GM12878 (cell line): Measurements from ENCODE around the gene RACK1. TPM values are rescaled to one million over a fixed set of nuclear protein-coding genes. Genes with fewer than 3 reads are reported as not detected.

ENCODE experiments used
- ATAC-seq: fragments of 200-7000 bp; cut with Tn5 transposase; 3 replicates; pipeline ENCODE4 v1.9.1; 2020; ENCODE audit warnings: mild to moderate bottlenecking, moderate library complexity
- BruUV-seq: library from RNA; stranded (reverse); fragments of 400-500 nt; replicated peaks from 2 replicates; lab custom pipeline; 2021; lab: Mats Ljungman, UMichigan
- CTCF ChIA-PET: fragments of 300-600 bp; sonication (Branson Sonifier 250); formaldehyde crosslinking; extraction: SDS; loops from one replicate; lab custom pipeline; 2021; ENCODE audit warnings: inconsistent platforms; lab: Yijun Ruan, JAX
- POLR2A ChIA-PET: fragments of 350-600 bp; formaldehyde crosslinking; extraction: SDS; loops from one replicate; lab custom pipeline; 2021; ENCODE audit warnings: inconsistent platforms; lab: Charles Lee
- RAD21 ChIA-PET: fragments of 300-600 bp; sonication (Branson Sonifier 250); formaldehyde crosslinking; loops from one replicate; lab custom pipeline; 2023; ENCODE audit warnings: antibody characterized with exemption; ENCODE audit not compliant: unreplicated experiment; lab: Charles Lee
- SMC1A ChIA-PET: fragments of 300-600 bp; sonication (Branson Sonifier 250); formaldehyde crosslinking; loops from one replicate; lab custom pipeline; 2023; ENCODE audit not compliant: unreplicated experiment, uncharacterized antibody; lab: Charles Lee
- DNase-seq: peaks from one replicate; pipeline ENCODE4 v3.0.0-alpha.2; 2011; ENCODE audit warnings: low read depth, low spot score
- FAIRE-seq: peaks from 3 replicates; lab custom pipeline; 2011; peaks lifted over from hg19 to GRCh38; lab: Jason Lieb, UNC
- H2AFZ ChIP-seq: 2 replicates; pipeline ENCODE4 v1.6.0; 2011; ENCODE audit warnings: low read depth, low read length, control low read depth; ENCODE audit not compliant: control insufficient read depth
- H3K27ac ChIP-seq: 2 replicates; pipeline ENCODE4 v1.5.1; 2011; ENCODE audit warnings: control low read depth; ENCODE audit not compliant: control insufficient read depth, insufficient read depth
- H3K27me3 ChIP-seq, 2 experiments: replicated peaks in 1 of 2; 2 replicates each; pipeline versions ENCODE4 v1.6.0 to v1.6.1; 2011; ENCODE audit warnings: low read length in 1 of 2; ENCODE audit not compliant: control insufficient read depth in 2 of 2, insufficient read depth in 2 of 2
- H3K36me3 ChIP-seq, 2 experiments: 2 replicates each; pipeline ENCODE4 v1.5.1; 2011; ENCODE audit warnings: low read length in 1 of 2; ENCODE audit not compliant: control insufficient read depth in 2 of 2, insufficient read depth in 2 of 2
- H3K4me1 ChIP-seq: 2 replicates; pipeline ENCODE4 v1.6.1; 2011; ENCODE audit warnings: mild to moderate bottlenecking, low read length, moderate library complexity, mixed read lengths; ENCODE audit not compliant: control insufficient read depth, insufficient read depth
- H3K4me2 ChIP-seq: 2 replicates; pipeline ENCODE4 v1.6.0; 2011; ENCODE audit warnings: control low read depth; ENCODE audit not compliant: control insufficient read depth, insufficient read depth
- H3K4me3 ChIP-seq: fragments of 200-600 bp; sonication (generic); 2 replicates; pipeline ENCODE4 v1.5.1; 2016
- H3K79me2 ChIP-seq: 2 replicates; pipeline ENCODE4 v1.6.0; 2011; ENCODE audit warnings: low read length; ENCODE audit not compliant: control insufficient read depth, insufficient read depth
- H3K9ac ChIP-seq: 2 replicates; pipeline ENCODE4 v1.8.0; 2011; ENCODE audit warnings: low read length, control low read depth, mixed read lengths; ENCODE audit not compliant: control insufficient read depth, insufficient read depth
- H3K9me3 ChIP-seq: replicated peaks from 3 replicates; pipeline ENCODE4 v1.5.1; 2011; ENCODE audit warnings: mild to moderate bottlenecking, low read length; ENCODE audit not compliant: control insufficient read depth, insufficient read depth
- H4K20me1 ChIP-seq: 2 replicates; pipeline ENCODE4 v1.6.0; 2011; ENCODE audit not compliant: control insufficient read depth, insufficient read depth
- ATF2 ChIP-seq: IDR thresholded peaks from 2 replicates; pipeline ENCODE4 v1.6.1; 2012; ENCODE audit warnings: low read length, inconsistent platforms
- BHLHE40 ChIP-seq, 2 experiments: fragments of 450-650 bp in 1 of 2; IDR thresholded peaks; 2 replicates each; pipeline ENCODE4 v1.6.1; 2011 to 2017; ENCODE audit warnings: low read depth in 2 of 2, borderline replicate concordance in 1 of 2, improper control_type of control experiment in 1 of 2, low read length in 1 of 2, mild to moderate bottlenecking in 1 of 2
- FOXK2 ChIP-seq: fragments of 450-650 bp; IDR thresholded peaks from 2 replicates; pipeline ENCODE4 v1.6.1; 2017; ENCODE audit warnings: mild to moderate bottlenecking, moderate library complexity
- FOXM1 ChIP-seq: IDR thresholded peaks from 2 replicates; pipeline ENCODE4 v1.6.1; 2012; ENCODE audit warnings: low read depth, mild to moderate bottlenecking, inconsistent platforms, low read length, moderate library complexity
- IKZF2 ChIP-seq, 2 experiments: fragments of 450-650 bp; IDR thresholded peaks; 2 replicates each; pipeline ENCODE4 v1.6.1; 2017; ENCODE audit warnings: mild to moderate bottlenecking in 2 of 2, moderate library complexity in 2 of 2
- NFIC ChIP-seq: IDR thresholded peaks from 2 replicates; pipeline ENCODE4 v1.6.1; 2012; ENCODE audit warnings: low read depth, mild to moderate bottlenecking, inconsistent platforms, low read length, moderate library complexity
- PML ChIP-seq: IDR thresholded peaks from 2 replicates; pipeline ENCODE4 v1.6.1; 2012; ENCODE audit warnings: low read length, inconsistent platforms
- POLR2A ChIP-seq: IDR thresholded peaks from 2 replicates; pipeline ENCODE4 v1.6.1; 2011; ENCODE audit warnings: low read depth, mild to moderate bottlenecking, low read length
- POU2F2 ChIP-seq: IDR thresholded peaks from 3 replicates; pipeline ENCODE4 v1.6.1; 2011; ENCODE audit warnings: low read depth, mild to moderate bottlenecking, low read length, borderline replicate concordance
- RUNX3 ChIP-seq: IDR thresholded peaks from 2 replicates; pipeline ENCODE4 v1.6.1; 2012; ENCODE audit warnings: low read length, inconsistent platforms
- SMAD5 ChIP-seq: IDR thresholded peaks from 2 replicates; pipeline ENCODE4 v1.6.1; 2016; ENCODE audit warnings: antibody characterized with exemption, low read depth
- SP1 ChIP-seq: IDR thresholded peaks from one replicate; pipeline ENCODE4 v1.6.1; 2011; ENCODE audit warnings: low read depth, low read length
- STAT3 ChIP-seq: IDR thresholded peaks from 2 replicates; pipeline ENCODE4 v1.6.1; 2011; ENCODE audit warnings: low read depth, low read length, improper control_type of control experiment
- WGBS: methylation state at CpG from one replicate; pipeline ENCODE4 v1.1.6; 2016; ENCODE audit warnings: low lambda C conversion rate; ENCODE audit not compliant: insufficient replicate concordance, insufficient coverage; ENCODE audit errors: missing lambda C conversion rate; 5-methylcytosine and 5-hydroxymethylcytosine counted together
- in situ Hi-C: fragments of 300-500 bp; cut with MboI; formaldehyde crosslinking; loops from 9 replicates; pipeline ENCODE4 v1.14.3; 2018; ENCODE audit warnings: mixed read lengths
- intact Hi-C: fragments of 100-400 bp; cut with micrococcal nuclease; formaldehyde crosslinking; loops from one replicate; pipeline ENCODE4 v1.14.2; 2022; ENCODE audit not compliant: unreplicated experiment
- polyA plus RNA-seq, 11 experiments: library from polyadenylated mRNA; depleted of rRNA in 4 of 11; unstranded in 6 of 11; stranded (reverse) in 5 of 11; fragments of >200 nt; fragmentation: Nextera tagmentation in 4 of 11; fragmentation: Illumina TruSeq in 1 of 11; extraction: Ambion mirVana in 4 of 11; extraction: Trizol in 1 of 11; gene quantifications; 1 replicate in 1 of 11; 2 replicates in 10 of 11; pipeline versions ENCODE4 v1.2.1 to v1.2.3, GENCODE V29; 2011 to 2016; ENCODE audit warnings: inconsistent platforms in 2 of 11, missing spikeins in 2 of 11, low read depth in 1 of 11
- total RNA-seq, 4 experiments: library from RNA; depleted of rRNA in 3 of 4; stranded (reverse); fragments of >200 nt in 3 of 4; fragmentation: Illumina TruSeq in 1 of 4; extraction: Trizol in 1 of 4; gene quantifications; 2 replicates each; pipeline versions ENCODE4 v1.2.1 to v1.2.3, GENCODE V29; 2013 to 2021

Gene RACK1
- total and polyA plus RNA-seq, 10 of the 15 experiments (the other 5 are each of a cell fraction or from before 2014, with no cell fraction given), result 1,365 to 6,584 (median 4,167) TPM

- TF ChIP-seq IKZF2 (IDR thresholded peaks at IDR 0.05) (no peak), POLR2A (peak; percentile 73)
Measured at GRCh38 chr5:181235689-181236366, 7.9 kb downstream of the RACK1 start (continued).

GRCh38 chr5:181235323-181235688, 8.4 kb downstream of the RACK1 start:
- Histone ChIP-seq H3K27ac (no peak overlapping the region), H3K79me2 (peaks cover 23% of the 10 kb centered on the region), H3K4me2 (no peak overlapping the region), H2AFZ (no peak overlapping the region), H3K4me3 (no peak overlapping the region), H3K9ac (no peak overlapping the region), H3K4me1 (peaks cover 3% of the 10 kb centered on the region; the same call in 1 of the 2 replicates), H3K9me3 (no peaks in the 10 kb centered on the region), H3K27me3 (no peaks in the 10 kb centered on the region), H3K36me3 (peaks cover 37 to 50% of the 10 kb centered on the region in 2 experiments), H4K20me1 (peaks cover 10% of the 10 kb centered on the region)
- ChIA-PET RAD21 (no interaction called here), CTCF (interaction anchor here (0.9 kb wide), 1 partner anchor 51 kb away, joined by 4 read pairs; no protein-coding TSS in a partner anchor), POLR2A (interaction anchor here (1.2 to 3.0 kb wide), 2 partner anchors 11 to 16 kb away, joined by 3 to 10 read pairs; no protein-coding TSS in a partner anchor), SMC1A (interaction anchor here (0.9 to 1.1 kb wide), 2 partner anchors 9 to 14 kb away, joined by 3 read pairs; partner anchors contain the start of gene RACK1)
- BruUV-seq, result TSS peak; percentile 59
- intact Hi-C loops (no loop called here), in situ Hi-C loops (no loop called here)
- TF ChIP-seq FOXK2 (no peak), PML (peak; percentile 67), ATF2 (peak; percentile 34; the same call in 1 of the 2 replicates), STAT3 (no peak), SP1 (no peak), BHLHE40 (IDR thresholded peaks at IDR 0.05; ENCODE audit: borderline replicate concordance in 1 of 2, low read depth in 2 of 2, low read length in 1 of 2) (no peak), POU2F2 (peak; percentile 28; the same call in 1 of the 3 replicates), RUNX3 (peak; percentile 39; the same call in 1 of the 2 replicates), FOXM1 (peak; percentile 26; the same call in 1 of the 2 replicates), SMAD5 (no peak), NFIC (peak; percentile 55)
- no peak for FAIRE-seq
- WGBS, result 58% methylated on average over 5 of the region's 5 CpGs
- no peak for DNase-seq
- no peak for ATAC-seq
